Activated gamma-delta T cell (primary cell): Measurements from ENCODE around the gene TGM2.

Experiments used
- DNase-seq: peaks from one replicate; lab custom pipeline; 2025; lab: John Stamatoyannopoulos, UW

TGM2 gene

GRCh38 chr20:38144974-38145728 lies 19.9 kb downstream of the TGM2 start:
- DNase-seq: no peak

GRCh38 chr20:38144598-38144973 lies 20.5 kb downstream of the TGM2 start:
- DNase-seq: no peak

GRCh38 chr20:38143646-38144554 lies 21.2 kb downstream of the TGM2 start:
- DNase-seq: no peak

- DNase-seq: no peak
Observed at GRCh38 chr20:38143238-38143645, 21.8 kb downstream of the TGM2 start.

- DNase-seq: no peak
Observed at GRCh38 chr20:38141889-38142494, 23.1 kb downstream of the TGM2 start.

GRCh38 chr20:38141204-38141888 lies 23.7 kb downstream of the TGM2 start:
- DNase-seq: no peak

GRCh38 chr20:38139977-38140753 lies 24.9 kb downstream of the TGM2 start:
- DNase-seq: no peak

GRCh38 chr20:38139156-38139912 lies 25.7 kb downstream of the TGM2 start:
- no peak for DNase-seq

- no peak for DNase-seq
Observed at GRCh38 chr20:38138086-38138778, 26.8 kb downstream of the TGM2 start.

GRCh38 chr20:38137441-38138037 lies 27.5 kb downstream of the TGM2 start:
- DNase-seq: no peak

GRCh38 chr20:38136421-38137245 lies 28.4 kb downstream of the TGM2 start:
- no peak for DNase-seq

GRCh38 chr20:38135651-38136420 lies 29.2 kb downstream of the TGM2 start:
- DNase-seq: no peak

- no peak for DNase-seq
Observed at GRCh38 chr20:38135271-38135650, 29.8 kb downstream of the TGM2 start.

- no peak for DNase-seq
Observed at GRCh38 chr20:38134427-38135270, 30.4 kb downstream of the TGM2 start.

GRCh38 chr20:38133680-38134426 lies 31.2 kb downstream of the TGM2 start:
- no peak for DNase-seq

- DNase-seq: no peak
Observed at GRCh38 chr20:38132910-38133501, 32.1 kb downstream of the TGM2 start.
